GM12878 (cell line): ENCODE data around the gene RBBP8NL.

Source experiments
- CTCF ChIP-seq, 3 experiments: IDR thresholded peaks in 2 of 3; conservative IDR thresholded peaks in 1 of 3; 2 replicates each; pipeline ENCODE4 v1.5.1; 2011; ENCODE audit warnings: low read depth in 3 of 3, low read length in 3 of 3, mild to moderate bottlenecking in 3 of 3, control low read depth in 2 of 3, moderate library complexity in 2 of 3, inconsistent platforms in 1 of 3, mixed read lengths in 1 of 3; ENCODE audit not compliant: control insufficient read depth in 2 of 3, insufficient read depth in 1 of 3; ENCODE audit errors: extremely low read depth in 1 of 3
- EGR1 ChIP-seq, 2 experiments: IDR thresholded peaks; 1 replicate in 1 of 2; 2 replicates in 1 of 2; pipeline ENCODE4 v1.6.1; 2011 to 2012; ENCODE audit warnings: low read depth in 2 of 2, low read length in 2 of 2, borderline replicate concordance in 1 of 2, mild to moderate bottlenecking in 1 of 2, moderate library complexity in 1 of 2
- ELK1 ChIP-seq: IDR thresholded peaks from 2 replicates; pipeline ENCODE4 v1.6.1; 2012; ENCODE audit warnings: low read depth, low read length, improper control_type of control experiment
- EP300 ChIP-seq, 2 experiments: fragments of 150-350 bp in 1 of 2; IDR thresholded peaks; 2 replicates each; pipeline ENCODE4 v1.6.1; 2011 to 2012; ENCODE audit warnings: low read depth in 2 of 2, low read length in 2 of 2, borderline replicate concordance in 1 of 2, improper control_type of control experiment in 1 of 2, inconsistent platforms in 1 of 2; ENCODE audit not compliant: control insufficient read depth in 1 of 2
- FOXM1 ChIP-seq: IDR thresholded peaks from 2 replicates; pipeline ENCODE4 v1.6.1; 2012; ENCODE audit warnings: low read depth, mild to moderate bottlenecking, inconsistent platforms, low read length, moderate library complexity
- NFYB ChIP-seq: IDR thresholded peaks from 2 replicates; pipeline ENCODE4 v1.6.1; 2011; ENCODE audit warnings: low read depth, mild to moderate bottlenecking, low read length, improper control_type of control experiment, moderate library complexity; ENCODE audit not compliant: insufficient read depth
- NR2C2 ChIP-seq: IDR thresholded peaks from 2 replicates; pipeline ENCODE4 v1.6.1; 2011; ENCODE audit warnings: borderline replicate concordance, low read depth; ENCODE audit not compliant: control insufficient read depth, insufficient read length
- POLR2AphosphoS5 ChIP-seq: IDR thresholded peaks from 2 replicates; pipeline ENCODE4 v1.6.1; 2011; ENCODE audit warnings: mild to moderate bottlenecking, low read length, inconsistent platforms
- RAD21 ChIP-seq: IDR thresholded peaks from 2 replicates; pipeline ENCODE4 v1.6.1; 2011; ENCODE audit warnings: mild to moderate bottlenecking, low read depth, low read length, moderate library complexity; ENCODE audit not compliant: insufficient read depth
- REST ChIP-seq: IDR thresholded peaks from 2 replicates; pipeline ENCODE4 v1.6.1; 2012; ENCODE audit warnings: mild to moderate bottlenecking, low read depth, low read length
- SIN3A ChIP-seq: IDR thresholded peaks from 2 replicates; pipeline ENCODE4 v1.6.1; 2012; ENCODE audit warnings: low read depth, low read length, improper control_type of control experiment
- SMC3 ChIP-seq: IDR thresholded peaks from 2 replicates; pipeline ENCODE4 v1.6.1; 2011; ENCODE audit warnings: low read length, improper control_type of control experiment, borderline replicate concordance
- TARDBP ChIP-seq: IDR thresholded peaks from 2 replicates; pipeline ENCODE4 v1.6.1; 2016; ENCODE audit warnings: borderline replicate concordance
- ZBTB33 ChIP-seq: fragments of 450-650 bp; IDR thresholded peaks from 2 replicates; pipeline ENCODE4 v1.6.1; 2017; ENCODE audit warnings: mild to moderate bottlenecking

GRCh38 chr20:62363920-62364851 is 63.2 kb downstream of the RBBP8NL start:
- no peak for TF ChIP-seq SMC3
- TF ChIP-seq FOXM1 = no peak
- no peak for TF ChIP-seq CTCF (IDR thresholded peaks at IDR 0.05 in 2 of 3, conservative IDR thresholded peaks at IDR 0.05 in 1 of 3; ENCODE audit: control insufficient read depth in 2 of 3, extremely low read depth in 1 of 3, insufficient read depth in 1 of 3, low read depth in 3 of 3, low read length in 3 of 3)
- TF ChIP-seq EP300 (IDR thresholded peaks at IDR 0.05; ENCODE audit: borderline replicate concordance in 1 of 2, control insufficient read depth in 1 of 2, low read depth in 2 of 2, low read length in 2 of 2) = no peak
- TF ChIP-seq RAD21 = no peak
- no peak for TF ChIP-seq REST
- TF ChIP-seq ELK1 = no peak
- TF ChIP-seq NR2C2 = no peak
- TF ChIP-seq POLR2AphosphoS5 = no peak
- TF ChIP-seq EGR1 (IDR thresholded peaks at IDR 0.05; ENCODE audit: borderline replicate concordance in 1 of 2, low read depth in 2 of 2, low read length in 2 of 2) = no peak
- no peak for TF ChIP-seq SIN3A
- no peak for TF ChIP-seq TARDBP
- TF ChIP-seq ZBTB33 = no peak
- TF ChIP-seq NFYB = no peak
